Measurements from ENCODE around the gene PRKD1. TPM values are rescaled to one million over a fixed set of nuclear protein-coding genes. Genes with fewer than 3 reads are reported as not detected.

The PRKD1 gene
- total and polyA plus RNA-seq, 2 of the 13 experiments (the other 11 are each of a cell fraction or from before 2014, with no cell fraction given) = 0.22 to 1.3 TPM

DNA sequence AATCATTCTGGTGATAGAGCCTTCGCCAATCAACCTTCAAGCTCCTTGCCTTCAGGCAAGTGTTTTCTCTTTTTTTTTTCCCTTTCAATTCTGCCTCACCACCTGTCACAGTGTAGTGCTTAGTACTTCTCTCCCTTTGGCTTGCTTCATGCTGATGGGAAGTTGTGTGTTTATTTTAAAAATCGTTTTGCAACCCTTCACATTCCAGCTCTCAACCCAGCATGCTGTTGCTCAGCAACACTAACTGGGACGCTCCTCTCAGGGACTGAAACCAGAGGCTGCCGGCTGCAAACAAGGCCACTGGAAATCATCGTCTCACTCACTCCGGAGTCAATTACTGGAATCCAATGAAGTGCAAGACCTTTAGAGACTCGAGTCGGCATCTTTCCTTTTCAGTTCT, 342.7 kb downstream of the PRKD1 start (continued):
- no peak for TF ChIP-seq ARID2 (CRISPR knock-in tag; IDR thresholded peaks at IDR 0.05; ENCODE audit: borderline replicate concordance)
- TF ChIP-seq TEAD3 (CRISPR knock-in tag; optimal IDR thresholded peaks at IDR 0.05; ENCODE audit: borderline replicate concordance) = peak; percentile 77
- TF ChIP-seq, protein P1, sequence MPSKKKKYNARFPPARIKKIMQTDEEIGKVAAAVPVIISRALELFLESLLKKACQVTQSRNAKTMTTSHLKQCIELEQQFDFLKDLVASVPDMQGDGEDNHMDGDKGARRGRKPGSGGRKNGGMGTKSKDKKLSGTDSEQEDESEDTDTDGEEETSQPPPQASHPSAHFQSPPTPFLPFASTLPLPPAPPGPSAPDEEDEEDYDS (CRISPR knock-in tag; IDR thresholded peaks at IDR 0.05) = no peak

- ATAC-seq = no peak
- Histone ChIP-seq H3K4me2 (ENCODE audit: low read depth, low read length) (no peak overlapping the region), H3K79me2 (ENCODE audit: insufficient read depth, low read length) (no peaks in the 10 kb centered on the region), H2AFZ (ENCODE audit: low read length) (no peak overlapping the region), H3K27me3 (ENCODE audit: control insufficient read depth in 1 of 2, insufficient read depth in 2 of 2, low read length in 2 of 2) (no peaks in the 10 kb centered on the region), H3K9ac (ENCODE audit: insufficient read depth, low read depth, low read length) (no peak overlapping the region), H3K4me3 (replicated peaks in 1 of 3; ENCODE audit: insufficient read depth in 1 of 3, low read depth in 2 of 3, low read length in 3 of 3) (no peak overlapping the region), H3K27ac (ENCODE audit: extremely low read length, insufficient read depth, low read length) (no peak overlapping the region), H3K36me3 (replicated peaks in 1 of 2; ENCODE audit: control insufficient read depth in 1 of 2, insufficient read depth in 2 of 2, low read length in 2 of 2) (no peaks in the 10 kb centered on the region), H3K9me3 (ENCODE audit: low read length) (peaks cover 70% of the 10 kb centered on the region), H4K20me1 (ENCODE audit: insufficient read depth, low read length) (no peaks in the 10 kb centered on the region), H3K4me1 (ENCODE audit: insufficient read depth, low read length) (no peaks in the 10 kb centered on the region)
- CTCF ChIA-PET (ENCODE audit: low intra/inter-chr PET ratio, low total read pairs) = no interaction called here
- intact Hi-C loops (cut with micrococcal nuclease; ENCODE audit: unreplicated experiment) = no loop called here
- FAIRE-seq = no peak
- no TSS peak for BruUV-seq (replicated peaks)
- DNase-seq (ENCODE audit: low spot score) = no peak
- WGBS (ENCODE audit: low lambda C conversion rate) = 12% methylated on average over 1 of the region's 1 CpG
- in situ Hi-C loops (cut with HindIII; ENCODE audit: extremely low pct_ligation_motif_present, low pct_unique_long_range_greater_than_20kb) = no loop called here
- TF ChIP-seq ATF7 (IDR thresholded peaks at IDR 0.05) (0 out of 2 replicates have a peak, but pooled peaks have one; percentile 37), ATF7 (CRISPR knock-in tag; IDR thresholded peaks at IDR 0.05) (no peak), CEBPB (IDR thresholded peaks at IDR 0.05; ENCODE audit: borderline replicate concordance, low read depth, low read length) (no peak), ZNF121 (CRISPR knock-in tag; IDR thresholded peaks at IDR 0.05) (no peak), ADNP (CRISPR knock-in tag; IDR thresholded peaks at IDR 0.05) (no peak), ZXDC (CRISPR knock-in tag; IDR thresholded peaks at IDR 0.05) (no peak)
- POLR2A ChIA-PET = no interaction called here
These were observed 346.9 kb downstream of the PRKD1 start for GRCh38 chr14:29580763-29581162.

Measured in HepG2 (cell line).